Measurements from ENCODE around the gene FBLN2. TPM values are rescaled to one million over a fixed set of nuclear protein-coding genes. Genes with fewer than 3 reads are reported as not detected.
A peak's percentile ranks its signal among the peaks of the same experiment; 100 is the strongest.
"Not testable (repeated sequence)": the region's sequence is repeated elsewhere in the genome, so short reads cannot be mapped to it uniquely, and the experiment has no call there.

The FBLN2 gene
- 10 to 100 TPM; 24.9 to 59.4 (median 29.7) TPM for total RNA-seq
- polyA plus RNA-seq = 10 to 100 TPM; 12.8 to 16.1 (median 14.7) TPM
- long read RNA-seq, donor 1, full-length matches to known transcripts = 21 of 40 reads
- long read RNA-seq, donor 1, partial matches to known transcripts = 13 of 40 reads
- long read RNA-seq, donor 1, other reads (novel, unspliced or antisense) = 6 of 40 reads
- long read RNA-seq, donor 2, full-length matches to known transcripts = 67 of 112 reads
- long read RNA-seq, donor 2, partial matches to known transcripts = 34 of 112 reads
- long read RNA-seq, donor 2, other reads (novel, unspliced or antisense) = 11 of 112 reads

DNA sequence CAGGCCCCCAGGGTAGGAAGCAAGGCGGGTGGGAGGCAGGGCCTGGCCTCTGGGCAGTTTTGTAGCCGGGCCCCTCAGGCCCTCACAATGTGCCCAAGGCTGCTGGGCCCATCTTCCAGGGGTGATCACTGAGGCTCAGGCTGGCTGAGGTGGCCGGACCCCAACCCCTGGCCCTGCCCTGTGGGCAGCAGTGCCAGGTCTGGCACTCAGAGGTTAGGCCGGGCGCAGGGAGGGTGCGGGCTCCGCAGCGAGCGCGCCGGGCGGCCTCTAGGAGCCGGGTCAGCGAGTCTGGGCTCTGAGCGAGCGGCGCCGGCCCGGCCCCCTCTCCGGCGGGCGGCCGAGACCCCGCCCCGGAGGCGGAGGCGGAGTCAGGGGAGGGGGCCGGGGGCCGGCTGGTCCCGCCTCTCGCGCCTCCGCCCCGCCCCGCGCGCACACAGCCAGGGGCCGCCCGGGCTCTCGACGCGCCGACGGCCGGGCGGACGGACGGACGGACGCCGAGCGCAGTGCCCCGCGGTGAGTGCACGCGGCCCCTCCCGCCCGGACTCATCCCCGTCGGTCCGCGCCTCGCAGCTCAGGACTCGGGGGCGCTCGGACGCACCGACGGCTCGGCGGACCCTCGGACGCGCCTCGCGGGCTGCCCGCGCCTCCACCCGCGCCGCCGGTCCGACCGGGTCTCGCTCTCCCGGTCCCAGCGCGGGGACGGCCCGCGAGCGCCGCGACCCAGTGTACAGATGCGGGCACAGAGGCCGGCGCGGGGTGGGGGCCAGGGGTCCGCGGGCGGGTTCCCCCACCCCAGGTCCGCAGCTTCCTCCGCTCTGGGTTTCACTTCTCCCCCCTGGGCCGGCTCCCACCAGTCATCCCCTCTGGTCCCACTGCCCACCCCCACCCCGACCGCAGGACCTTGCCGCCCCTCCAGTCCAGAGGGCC lies at the start of gene FBLN2:
TSS of gene FBLN2 (plus strand) at position 430 of the 927 bp plus-strand sequence. CDS start 21,231 bp downstream, outside the sequence.
- ATAC-seq (peak; percentile 61 to 73 (median 70)), DNase-seq (peak; percentile 66 to 84)
- intact Hi-C loops (cut with DNase I) = no loop called here
- WGBS, 3 donors = 8 to 24% (median 10%) methylated on average over 26 to 107 of the region's 107 CpGs
- H3K36me3 ChIP-seq (ENCODE audit: insufficient read depth in 1 of 2, low read depth in 1 of 2) = no peaks in the 10 kb centered on the region
- TF ChIP-seq, protein P1, sequence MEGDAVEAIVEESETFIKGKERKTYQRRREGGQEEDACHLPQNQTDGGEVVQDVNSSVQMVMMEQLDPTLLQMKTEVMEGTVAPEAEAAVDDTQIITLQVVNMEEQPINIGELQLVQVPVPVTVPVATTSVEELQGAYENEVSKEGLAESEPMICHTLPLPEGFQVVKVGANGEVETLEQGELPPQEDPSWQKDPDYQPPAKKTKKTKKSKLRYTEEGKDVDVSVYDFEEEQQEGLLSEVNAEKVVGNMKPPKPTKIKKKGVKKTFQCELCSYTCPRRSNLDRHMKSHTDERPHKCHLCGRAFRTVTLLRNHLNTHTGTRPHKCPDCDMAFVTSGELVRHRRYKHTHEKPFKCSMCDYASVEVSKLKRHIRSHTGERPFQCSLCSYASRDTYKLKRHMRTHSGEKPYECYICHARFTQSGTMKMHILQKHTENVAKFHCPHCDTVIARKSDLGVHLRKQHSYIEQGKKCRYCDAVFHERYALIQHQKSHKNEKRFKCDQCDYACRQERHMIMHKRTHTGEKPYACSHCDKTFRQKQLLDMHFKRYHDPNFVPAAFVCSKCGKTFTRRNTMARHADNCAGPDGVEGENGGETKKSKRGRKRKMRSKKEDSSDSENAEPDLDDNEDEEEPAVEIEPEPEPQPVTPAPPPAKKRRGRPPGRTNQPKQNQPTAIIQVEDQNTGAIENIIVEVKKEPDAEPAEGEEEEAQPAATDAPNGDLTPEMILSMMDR (IDR thresholded peaks at IDR 0.05) = no peak
- H3K4me3 ChIP-seq = peak within 1 kb of the TSS; percentile 55
- no peak within 1 kb of the TSS for H3K27ac ChIP-seq
- no peaks in the 10 kb centered on the region for H3K9me3 ChIP-seq
- no peaks in the 10 kb centered on the region for H3K4me1 ChIP-seq
- H3K27me3 ChIP-seq (ENCODE audit: insufficient read depth in 3 of 3, low read length in 2 of 3) = peaks cover 0 to 36% (median 7%) of the 10 kb centered on the region in 3 donors

DNA sequence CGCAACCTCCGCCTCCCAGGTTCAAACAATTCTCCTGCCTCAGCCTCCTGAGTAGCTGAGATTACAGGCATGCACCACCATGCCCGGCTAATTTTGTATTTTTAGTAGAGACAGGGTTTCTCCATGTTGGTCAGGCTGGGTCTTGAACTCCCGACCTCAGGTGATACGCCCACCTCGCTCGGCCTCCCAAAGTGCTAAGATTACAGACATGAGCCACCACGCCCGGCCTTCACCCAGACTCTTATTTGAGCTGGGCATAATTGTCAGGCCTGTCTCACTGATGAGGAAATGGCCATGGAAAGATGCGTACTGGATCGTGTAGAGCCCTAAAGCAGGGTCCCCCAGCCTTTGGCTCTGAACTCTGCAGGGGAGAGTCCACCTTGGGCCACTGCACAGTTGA lies 49.7 kb upstream of the FBLN2 start:
- H3K9me3 ChIP-seq; H3K27ac ChIP-seq; H3K4me3 ChIP-seq; intact Hi-C loops (cut with DNase I); ATAC-seq; H3K27me3 ChIP-seq (ENCODE audit: insufficient read depth in 3 of 3, low read length in 2 of 3): not testable (repeated sequence)
- whole genome bisulfite sequencing, 3 donors = 96 to 99% (median 97%) methylated on average over 10 to 11 of the region's 11 CpGs
- DNase-seq = peak in 1 of 2 donors; percentile 36
- peaks cover 12% of the 10 kb centered on the region for H3K4me1 ChIP-seq
- H3K36me3 ChIP-seq (ENCODE audit: insufficient read depth in 1 of 2, low read depth in 1 of 2) = peaks cover 0 to 18% of the 10 kb centered on the region in 2 donors

DNA sequence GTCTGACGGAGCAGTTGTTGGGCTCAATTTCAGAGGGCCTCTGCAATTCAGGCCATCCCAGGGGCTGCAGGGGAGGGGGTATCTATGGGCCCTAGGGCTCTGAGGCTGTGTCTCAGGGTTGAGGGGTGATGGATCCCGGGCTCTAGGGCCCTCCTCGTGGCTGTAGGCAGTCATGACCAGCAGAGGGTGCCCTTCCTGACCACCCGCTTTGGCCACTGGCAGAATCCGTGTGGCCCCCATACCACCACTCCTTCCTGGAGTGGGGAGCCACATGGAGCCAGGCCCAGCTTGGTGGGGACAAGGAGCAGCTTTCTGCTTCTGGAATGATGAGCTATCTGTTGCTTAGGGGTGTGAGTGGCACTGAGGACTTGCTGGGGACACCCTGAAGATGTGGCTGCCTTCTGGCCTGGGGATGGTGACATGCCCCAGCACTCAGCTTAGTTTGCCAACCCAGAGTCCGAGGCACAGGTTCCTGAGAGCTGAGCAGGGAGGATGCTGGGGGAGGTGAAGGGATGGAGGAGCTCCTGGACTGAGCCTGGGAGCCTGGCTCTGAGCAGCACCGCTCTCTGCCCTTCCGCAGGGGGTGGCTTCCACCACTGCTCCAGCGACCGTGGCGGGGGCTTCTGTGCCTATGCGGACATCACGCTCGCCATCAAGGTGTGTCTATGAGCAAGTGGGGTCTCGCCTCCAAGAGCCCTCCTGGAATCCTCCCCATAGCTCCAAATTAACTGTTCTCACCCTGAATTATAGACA lies 48.6 kb upstream of the FBLN2 start:
- DNase-seq (peak in 1 of 2 donors; percentile 64), ATAC-seq (no peak)
- Histone ChIP-seq H3K9me3 (no peaks in the 10 kb centered on the region), H3K36me3 (ENCODE audit: insufficient read depth in 1 of 2, low read depth in 1 of 2) (peaks cover 0 to 21% of the 10 kb centered on the region in 2 donors), H3K4me3 (no peak overlapping the region), H3K4me1 (peaks cover 8% of the 10 kb centered on the region), H3K27ac (no peak overlapping the region), H3K27me3 (ENCODE audit: insufficient read depth in 3 of 3, low read length in 2 of 3) (no peaks in the 10 kb centered on the region)
- intact Hi-C loops (cut with DNase I) = no loop called here
- 87 to 89% (median 88%) methylated on average over 15 of the region's 15 CpGs for WGBS, 3 donors
- TF ChIP-seq, protein P1 (IDR thresholded peaks at IDR 0.05) = peak; percentile 29

DNA sequence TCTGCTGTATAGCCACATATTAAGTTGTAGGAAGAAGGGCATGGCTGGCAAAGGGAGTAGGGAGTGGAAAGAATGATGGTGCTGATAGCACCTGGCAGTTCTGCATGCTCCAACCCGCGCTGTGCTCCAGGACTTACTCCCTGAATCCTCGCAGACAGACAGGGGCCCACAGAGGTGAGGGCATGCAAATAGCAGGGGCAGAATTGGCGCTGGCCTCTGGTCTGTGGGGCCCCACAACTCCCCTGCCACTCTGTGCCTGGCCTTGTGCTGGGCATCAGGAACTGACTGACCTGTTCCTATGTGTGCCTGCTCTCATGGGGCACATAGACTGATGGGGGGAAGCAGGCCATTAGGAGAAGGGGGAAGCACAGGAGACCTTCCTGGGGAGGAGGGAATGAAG lies 47.9 kb upstream of the FBLN2 start:
- H3K27me3 ChIP-seq (ENCODE audit: insufficient read depth in 3 of 3, low read length in 2 of 3) = no peaks in the 10 kb centered on the region
- peaks cover 6% of the 10 kb centered on the region for H3K4me1 ChIP-seq
- H3K9me3 ChIP-seq = no peaks in the 10 kb centered on the region
- peak in 1 of 2 donors; percentile 11 for DNase-seq
- WGBS, 3 donors = 93 to 100% (median 94%) methylated on average over 4 of the region's 4 CpGs
- H3K27ac ChIP-seq = no peak overlapping the region
- H3K36me3 ChIP-seq (ENCODE audit: insufficient read depth in 1 of 2, low read depth in 1 of 2) = peaks cover 0 to 21% of the 10 kb centered on the region in 2 donors
- no peak overlapping the region for H3K4me3 ChIP-seq
- intact Hi-C loops (cut with DNase I) = no loop called here
- TF ChIP-seq, protein P1 (IDR thresholded peaks at IDR 0.05) = no peak
- ATAC-seq = no peak
